ENCODE data around the gene TMCC2.

Gene TMCC2

DNA sequence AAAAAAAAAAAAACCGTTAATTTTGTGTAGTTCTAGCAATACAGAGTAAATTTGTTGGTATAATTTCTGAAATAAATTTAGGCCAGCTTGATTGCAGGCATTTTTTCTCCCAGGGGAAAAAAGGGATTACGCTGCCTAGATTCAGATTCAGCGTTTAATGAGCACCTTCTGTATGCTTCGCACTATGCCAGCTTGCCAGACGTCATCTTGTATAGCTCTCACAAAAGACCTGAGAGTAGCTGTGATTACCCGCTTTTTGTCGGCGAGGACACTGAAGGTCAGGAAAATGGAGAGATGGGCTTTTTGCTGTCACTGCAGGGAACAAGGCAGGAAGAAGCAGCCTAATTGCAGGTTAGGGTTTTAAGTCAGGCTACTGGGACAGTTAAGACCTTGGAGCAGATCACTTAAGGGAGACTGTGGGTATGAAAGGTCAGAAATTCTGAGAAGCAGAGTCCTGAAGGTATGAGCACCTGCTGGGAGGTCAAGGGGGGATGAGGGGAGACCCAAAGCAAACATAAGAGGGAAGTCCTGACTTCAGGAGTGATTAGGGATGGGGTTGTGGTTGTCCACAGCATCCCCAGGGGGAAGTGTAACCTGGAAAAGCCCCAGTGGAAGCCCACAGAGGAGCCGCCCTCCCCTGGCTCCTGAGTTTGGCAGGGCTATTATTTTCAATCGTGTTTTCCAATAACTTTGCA lies 39.0 kb downstream of the TMCC2 start:
- Histone ChIP-seq H3K9me2 (replicated peaks; ENCODE audit: control insufficient read depth, low read length) (no peaks in the 10 kb centered on the region), H3K27me3 (ENCODE audit: control insufficient read depth, low read length) (peaks cover 12% of the 10 kb centered on the region), H3K9me3 (ENCODE audit: control insufficient read depth, insufficient read depth, low read length) (no peaks in the 10 kb centered on the region), H3K4me2 (ENCODE audit: low read length) (no peak overlapping the region), H3K36me3 (ENCODE audit: control insufficient read depth, low read length) (no peaks in the 10 kb centered on the region), H3K4me3 (ENCODE audit: low read length) (no peak overlapping the region), H3F3A (ENCODE audit: control insufficient read depth, insufficient read depth) (no peaks in the 10 kb centered on the region), H3K27ac (ENCODE audit: low read depth, low read length) (no peak overlapping the region), H3K4me1 (ENCODE audit: control insufficient read depth, low read length) (peaks cover 13% of the 10 kb centered on the region), H3K79me2 (ENCODE audit: control insufficient read depth, low read length) (no peaks in the 10 kb centered on the region), H4K20me1 (ENCODE audit: control insufficient read depth, insufficient read depth, low read depth, low read length) (no peaks in the 10 kb centered on the region)
- TF ChIP-seq CTCF (IDR thresholded peaks at IDR 0.05; ENCODE audit: low read depth, low read length, poor library complexity, severe bottlenecking): no peak
- TF ChIP-seq EZH2phosphoT487 (IDR thresholded peaks at IDR 0.05; ENCODE audit: borderline replicate concordance, low read length): no peak

DNA sequence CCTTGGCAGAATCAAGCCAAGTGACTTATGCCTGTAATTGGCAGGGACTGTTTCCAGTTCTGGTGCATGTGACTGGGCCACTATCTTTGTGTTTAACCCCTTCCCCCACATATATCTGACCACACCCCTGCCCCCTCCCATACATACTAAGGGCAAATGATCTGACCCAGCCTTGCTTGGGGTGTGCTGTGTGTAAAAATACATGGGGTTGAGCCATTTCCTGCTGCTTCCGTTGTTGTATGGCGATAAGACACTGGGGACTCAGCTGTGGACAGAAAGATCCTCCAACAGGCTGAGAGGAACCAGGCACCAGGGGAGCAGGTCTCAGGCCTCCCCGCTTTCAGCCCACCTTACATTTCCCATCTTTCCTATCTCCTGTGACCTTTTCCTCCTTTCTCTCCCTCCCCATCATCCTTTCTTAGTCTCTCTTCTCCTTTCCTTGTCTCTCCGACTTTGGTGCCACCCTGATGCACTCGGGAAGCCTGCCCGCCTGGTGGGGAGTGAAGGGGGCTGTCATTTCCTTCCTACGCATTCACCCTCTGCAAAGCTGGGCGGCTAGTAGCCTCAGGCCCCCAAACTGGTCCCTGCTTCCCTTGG lies 39.7 kb downstream of the TMCC2 start:
- Histone ChIP-seq H3K36me3 (ENCODE audit: control insufficient read depth, low read length) (no peaks in the 10 kb centered on the region), H3F3A (ENCODE audit: control insufficient read depth, insufficient read depth) (no peaks in the 10 kb centered on the region), H3K4me3 (ENCODE audit: low read length) (no peak overlapping the region), H4K20me1 (ENCODE audit: control insufficient read depth, insufficient read depth, low read depth, low read length) (no peaks in the 10 kb centered on the region), H3K9me3 (ENCODE audit: control insufficient read depth, insufficient read depth, low read length) (no peaks in the 10 kb centered on the region), H3K27ac (ENCODE audit: low read depth, low read length) (no peak overlapping the region), H3K79me2 (ENCODE audit: control insufficient read depth, low read length) (no peaks in the 10 kb centered on the region), H3K4me1 (ENCODE audit: control insufficient read depth, low read length) (peaks cover 12% of the 10 kb centered on the region), H3K27me3 (ENCODE audit: control insufficient read depth, low read length) (peaks cover 6% of the 10 kb centered on the region), H3K9me2 (replicated peaks; ENCODE audit: control insufficient read depth, low read length) (no peaks in the 10 kb centered on the region), H3K4me2 (ENCODE audit: low read length) (peak overlapping the region; percentile 3; the same call in 1 of the 2 replicates)
- no peak for TF ChIP-seq CTCF (IDR thresholded peaks at IDR 0.05; ENCODE audit: low read depth, low read length, poor library complexity, severe bottlenecking)
- TF ChIP-seq EZH2phosphoT487 (IDR thresholded peaks at IDR 0.05; ENCODE audit: borderline replicate concordance, low read length): no peak

DNA sequence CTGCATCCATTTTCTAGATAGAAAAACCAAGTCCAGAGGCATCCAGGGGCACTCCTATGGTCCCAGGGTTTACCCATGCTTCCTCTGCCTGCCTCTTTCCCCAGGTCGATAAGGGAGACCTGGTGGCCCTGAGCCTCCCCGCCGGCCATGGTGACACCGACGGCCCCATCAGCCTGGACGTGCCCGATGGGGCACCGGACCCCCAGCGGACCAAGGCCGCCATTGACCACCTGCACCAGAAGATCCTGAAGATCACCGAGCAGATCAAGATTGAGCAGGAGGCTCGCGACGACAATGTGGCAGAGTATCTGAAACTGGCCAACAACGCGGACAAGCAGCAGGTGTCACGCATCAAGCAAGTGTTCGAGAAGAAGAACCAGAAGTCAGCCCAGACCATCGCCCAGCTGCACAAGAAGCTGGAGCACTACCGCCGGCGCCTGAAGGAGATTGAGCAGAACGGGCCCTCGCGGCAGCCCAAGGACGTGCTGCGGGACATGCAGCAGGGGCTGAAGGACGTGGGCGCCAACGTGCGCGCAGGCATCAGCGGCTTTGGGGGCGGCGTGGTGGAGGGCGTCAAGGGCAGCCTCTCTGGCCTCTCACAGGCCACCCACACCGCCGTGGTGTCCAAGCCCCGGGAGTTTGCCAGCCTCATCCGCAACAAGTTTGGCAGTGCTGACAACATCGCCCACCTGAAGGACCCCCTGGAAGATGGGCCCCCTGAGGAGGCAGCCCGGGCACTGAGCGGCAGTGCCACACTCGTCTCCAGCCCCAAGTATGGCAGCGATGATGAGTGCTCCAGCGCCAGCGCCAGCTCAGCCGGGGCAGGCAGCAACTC lies 41.3 kb downstream of the TMCC2 start:
- no peaks in the 10 kb centered on the region for H3K79me2 ChIP-seq (ENCODE audit: control insufficient read depth, low read length)
- H4K20me1 ChIP-seq (ENCODE audit: control insufficient read depth, insufficient read depth, low read depth, low read length): no peaks in the 10 kb centered on the region
- H3K4me1 ChIP-seq (ENCODE audit: control insufficient read depth, low read length): peaks cover 19% of the 10 kb centered on the region
- TF ChIP-seq CTCF (IDR thresholded peaks at IDR 0.05; ENCODE audit: low read depth, low read length, poor library complexity, severe bottlenecking) (no peak), EZH2phosphoT487 (IDR thresholded peaks at IDR 0.05; ENCODE audit: borderline replicate concordance, low read length) (no peak)
- no peaks in the 10 kb centered on the region for H3K27me3 ChIP-seq (ENCODE audit: control insufficient read depth, low read length)
- no peak overlapping the region for H3K27ac ChIP-seq (ENCODE audit: low read depth, low read length)
- no peak overlapping the region for H3K4me2 ChIP-seq (ENCODE audit: low read length)
- H3K36me3 ChIP-seq (ENCODE audit: control insufficient read depth, low read length): no peaks in the 10 kb centered on the region
- no peaks in the 10 kb centered on the region for H3K9me3 ChIP-seq (ENCODE audit: control insufficient read depth, insufficient read depth, low read length)
- H3K9me2 ChIP-seq (replicated peaks; ENCODE audit: control insufficient read depth, low read length): no peaks in the 10 kb centered on the region
- H3K4me3 ChIP-seq (ENCODE audit: low read length): no peak overlapping the region
- no peaks in the 10 kb centered on the region for H3F3A ChIP-seq (ENCODE audit: control insufficient read depth, insufficient read depth)

Measured in DOHH2 (cell line).